HG03159 (cell line): ENCODE results near the gene ZCCHC3.
"Not testable (repeated sequence)": the region's sequence is repeated elsewhere in the genome, so short reads cannot be mapped to it uniquely, and the experiment has no call there.

ENCODE experiments used
- ATAC-seq: cut with Tn5 transposase; IDR thresholded peaks from one replicate; pipeline ENCODE4 v1.9.1; 2021; ENCODE audit warnings: mild to moderate bottlenecking, moderate library complexity; ENCODE audit not compliant: unreplicated experiment

Gene ZCCHC3, protein sequence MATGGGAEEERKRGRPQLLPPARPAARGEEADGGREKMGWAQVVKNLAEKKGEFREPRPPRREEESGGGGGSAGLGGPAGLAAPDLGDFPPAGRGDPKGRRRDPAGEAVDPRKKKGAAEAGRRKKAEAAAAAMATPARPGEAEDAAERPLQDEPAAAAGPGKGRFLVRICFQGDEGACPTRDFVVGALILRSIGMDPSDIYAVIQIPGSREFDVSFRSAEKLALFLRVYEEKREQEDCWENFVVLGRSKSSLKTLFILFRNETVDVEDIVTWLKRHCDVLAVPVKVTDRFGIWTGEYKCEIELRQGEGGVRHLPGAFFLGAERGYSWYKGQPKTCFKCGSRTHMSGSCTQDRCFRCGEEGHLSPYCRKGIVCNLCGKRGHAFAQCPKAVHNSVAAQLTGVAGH

DNA sequence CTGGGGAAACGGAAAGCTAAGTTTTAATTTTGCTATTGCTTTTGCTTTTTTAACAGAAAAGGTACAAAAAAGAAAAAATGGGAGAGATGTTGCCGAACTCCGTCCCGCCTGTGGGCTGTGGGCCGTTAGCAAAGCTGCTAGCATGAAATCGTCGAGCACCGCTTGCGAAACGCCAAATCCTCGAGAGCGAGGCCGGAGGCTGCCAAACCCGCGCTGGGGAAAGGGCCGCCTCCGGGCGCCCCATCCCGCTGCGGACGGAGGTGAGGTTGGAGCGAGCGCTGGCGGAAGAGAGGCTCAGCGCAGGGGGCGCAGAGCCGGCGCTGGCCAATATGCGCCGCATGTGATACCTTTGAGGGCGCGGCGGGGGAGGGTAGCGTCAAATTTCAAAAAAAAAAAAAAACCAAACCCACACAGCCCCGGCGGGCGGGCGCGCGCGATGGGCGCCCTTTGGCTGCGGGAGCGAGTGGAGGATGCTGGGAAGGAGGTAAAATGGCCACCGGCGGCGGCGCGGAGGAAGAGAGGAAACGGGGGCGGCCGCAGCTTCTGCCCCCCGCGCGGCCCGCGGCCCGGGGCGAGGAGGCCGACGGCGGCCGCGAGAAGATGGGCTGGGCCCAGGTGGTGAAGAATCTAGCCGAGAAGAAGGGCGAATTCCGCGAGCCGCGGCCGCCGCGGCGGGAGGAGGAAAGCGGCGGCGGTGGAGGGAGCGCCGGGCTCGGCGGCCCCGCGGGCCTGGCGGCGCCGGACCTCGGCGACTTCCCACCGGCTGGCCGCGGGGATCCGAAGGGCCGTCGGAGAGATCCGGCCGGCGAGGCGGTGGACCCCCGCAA lies at the start of gene ZCCHC3:
ZCCHC3 (plus strand) TSS at position 473 of the 827 bp plus-strand sequence; CDS start at position 490, 17 bp downstream.
- peak; percentile 80 for ATAC-seq

DNA sequence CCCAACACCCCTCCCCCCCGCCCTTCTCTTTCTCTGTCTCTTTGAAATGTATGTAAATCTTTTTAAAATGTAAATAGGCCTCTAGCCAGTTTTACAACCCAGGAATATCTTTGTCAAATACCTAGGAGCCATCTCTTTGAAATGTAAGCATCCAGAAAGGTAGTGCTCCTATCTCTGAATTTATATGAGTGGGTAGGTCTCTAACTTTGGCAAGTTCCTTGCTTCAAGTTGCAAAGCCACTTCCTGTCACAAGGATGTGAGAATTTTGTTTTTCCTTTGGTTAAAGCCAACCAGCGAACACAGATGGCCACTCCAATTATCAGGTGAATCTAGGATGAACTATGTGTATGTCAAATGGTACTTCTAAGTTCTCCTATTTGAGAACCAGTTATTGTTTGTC lies 46.0 kb upstream of the ZCCHC3 start:
- no peak for ATAC-seq

DNA sequence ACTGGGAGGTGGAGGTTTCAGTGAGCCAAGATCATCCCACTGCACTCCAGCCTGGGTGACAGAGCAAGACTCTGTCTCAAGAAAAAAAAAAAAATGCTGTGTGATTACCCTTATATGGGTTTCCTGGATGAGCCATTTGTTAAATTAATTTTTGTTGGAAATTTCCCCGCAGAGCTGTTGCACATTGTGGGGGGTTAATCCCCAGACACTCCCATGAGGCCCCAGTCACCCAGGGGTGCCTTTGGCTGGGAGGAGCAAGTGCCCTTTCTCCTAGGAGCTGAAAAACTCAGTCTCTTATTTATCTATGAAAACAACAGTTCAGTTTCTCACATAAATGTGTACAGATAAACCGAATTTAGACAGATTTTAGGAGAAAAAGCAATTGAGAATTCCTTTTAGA lies 44.6 kb upstream of the ZCCHC3 start:
- no peak for ATAC-seq

DNA sequence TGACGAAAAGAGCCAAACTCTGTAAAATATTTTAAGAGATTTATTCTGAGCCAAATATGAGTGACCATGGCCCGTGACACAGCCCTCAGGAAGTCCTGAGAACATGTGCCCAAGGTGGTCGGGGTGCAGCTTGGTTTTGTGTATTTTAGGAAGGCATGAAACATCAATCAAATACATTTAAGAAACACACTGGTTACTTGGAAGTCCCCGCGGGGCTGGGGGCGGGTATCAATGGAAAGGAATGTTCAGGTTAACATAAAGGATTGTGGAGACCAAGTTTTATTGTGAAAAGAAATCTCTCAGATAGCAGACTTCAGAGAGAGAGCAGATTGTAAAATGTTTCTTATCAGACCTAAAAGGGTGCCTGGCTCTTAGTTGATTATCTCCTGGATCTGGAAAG lies 43.9 kb upstream of the ZCCHC3 start:
- not testable (repeated sequence) for ATAC-seq

DNA sequence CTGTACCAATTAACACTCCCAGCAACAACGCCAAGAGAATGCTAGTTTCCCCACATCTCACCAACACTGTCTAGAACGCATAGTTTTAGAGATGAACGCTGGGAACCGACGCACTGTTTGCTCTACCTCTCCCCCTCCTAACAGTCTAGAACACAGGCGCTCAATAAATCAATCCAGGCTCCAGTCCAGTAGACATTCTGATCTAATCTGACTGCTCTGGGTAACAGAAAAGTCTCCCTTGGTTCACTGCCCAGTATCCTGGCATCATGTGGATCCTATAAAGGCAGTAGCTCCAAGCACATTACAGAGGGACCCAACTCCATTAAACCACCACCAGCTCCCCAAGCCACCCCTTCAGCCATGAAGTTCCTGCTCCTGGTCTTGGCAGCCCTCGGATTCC lies 40.0 kb upstream of the ZCCHC3 start, which contains the start of gene DEFB132:
DEFB132 (plus strand) TSS at position 306 of the 400 bp plus-strand sequence; CDS start at position 361, 55 bp downstream.
- no peak for ATAC-seq

DNA sequence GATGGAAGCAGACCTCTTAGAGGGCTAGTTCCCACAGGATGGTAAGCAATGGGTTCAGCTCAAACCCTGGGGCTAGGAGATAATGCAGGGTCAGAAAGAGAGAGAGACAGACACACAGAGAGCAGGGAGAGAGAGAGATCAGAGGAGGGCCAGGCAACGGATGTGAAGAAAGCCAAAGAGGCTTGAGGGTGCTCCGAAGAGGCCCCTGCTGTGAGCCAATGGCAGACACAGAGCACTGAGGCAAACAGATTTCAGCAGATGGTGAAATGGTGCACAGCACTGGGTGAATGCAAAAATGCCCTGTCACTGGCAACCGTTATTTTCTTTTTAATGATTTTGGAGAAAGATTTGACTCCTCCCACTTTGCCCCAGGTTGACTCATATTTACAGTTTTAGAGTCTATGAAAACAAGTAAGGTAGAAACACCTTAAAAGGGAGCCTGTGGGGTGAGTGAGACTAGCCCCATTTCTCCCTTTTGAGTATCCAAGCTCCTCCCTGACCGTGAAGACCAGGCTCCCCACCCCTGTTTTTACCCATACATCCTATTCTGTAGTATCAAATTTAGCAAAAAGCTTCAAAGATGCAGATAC lies 39.0 kb upstream of the ZCCHC3 start:
- ATAC-seq, result no peak

DNA sequence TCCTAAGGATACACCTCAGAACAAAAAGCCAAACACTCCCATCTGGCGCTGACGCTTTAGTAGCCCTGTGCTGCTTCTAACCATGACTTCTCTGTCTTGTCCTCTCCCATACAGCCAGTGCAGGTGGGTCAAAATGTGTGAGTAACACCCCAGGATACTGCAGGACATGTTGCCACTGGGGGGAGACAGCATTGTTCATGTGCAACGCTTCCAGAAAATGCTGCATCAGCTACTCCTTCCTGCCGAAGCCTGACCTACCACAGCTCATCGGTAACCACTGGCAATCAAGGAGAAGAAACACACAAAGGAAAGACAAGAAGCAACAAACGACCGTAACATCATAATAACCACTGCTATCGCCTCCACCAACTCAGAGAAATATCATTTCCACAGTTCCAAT lies 38.4 kb upstream of the ZCCHC3 start:
- no peak for ATAC-seq

DNA sequence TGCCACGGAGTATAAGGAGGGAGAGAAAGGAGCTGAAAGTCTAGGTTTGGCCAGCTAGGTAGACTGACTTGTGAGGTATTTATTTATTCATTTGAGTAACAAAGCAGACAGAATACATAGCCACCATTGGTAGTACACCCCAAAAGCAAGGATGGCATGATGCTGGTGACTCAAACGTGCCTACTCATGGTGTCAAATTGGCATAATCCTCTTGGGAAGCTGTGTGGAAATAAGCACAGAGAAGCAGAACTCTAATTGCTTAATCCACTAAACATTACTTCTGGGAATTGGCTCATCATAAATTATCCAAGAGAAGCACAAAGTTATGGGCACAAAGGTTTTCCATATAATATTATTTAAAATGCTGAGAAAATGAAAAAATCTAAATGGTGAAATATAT lies 37.4 kb upstream of the ZCCHC3 start:
- ATAC-seq, result no peak

DNA sequence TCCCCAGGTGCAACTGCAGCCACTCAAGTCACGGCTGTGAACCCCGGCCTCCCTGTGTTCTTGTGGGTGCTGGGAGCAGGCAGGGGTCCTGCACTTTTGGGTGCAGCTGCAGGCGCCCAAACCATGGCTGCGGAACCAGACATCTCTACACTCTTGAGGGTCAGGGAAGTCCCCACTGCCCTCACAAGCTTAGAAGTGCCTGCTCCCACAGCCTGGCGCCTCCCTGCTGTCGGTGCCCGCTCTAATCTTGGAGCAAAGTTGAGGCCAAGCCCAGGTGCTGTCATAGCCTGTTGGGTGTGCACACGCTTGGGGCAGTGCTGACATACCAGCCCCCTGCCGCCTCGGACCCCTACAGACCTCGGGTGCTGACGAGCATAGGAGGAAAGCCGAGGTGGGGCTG lies 33.7 kb upstream of the ZCCHC3 start:
- no peak for ATAC-seq

DNA sequence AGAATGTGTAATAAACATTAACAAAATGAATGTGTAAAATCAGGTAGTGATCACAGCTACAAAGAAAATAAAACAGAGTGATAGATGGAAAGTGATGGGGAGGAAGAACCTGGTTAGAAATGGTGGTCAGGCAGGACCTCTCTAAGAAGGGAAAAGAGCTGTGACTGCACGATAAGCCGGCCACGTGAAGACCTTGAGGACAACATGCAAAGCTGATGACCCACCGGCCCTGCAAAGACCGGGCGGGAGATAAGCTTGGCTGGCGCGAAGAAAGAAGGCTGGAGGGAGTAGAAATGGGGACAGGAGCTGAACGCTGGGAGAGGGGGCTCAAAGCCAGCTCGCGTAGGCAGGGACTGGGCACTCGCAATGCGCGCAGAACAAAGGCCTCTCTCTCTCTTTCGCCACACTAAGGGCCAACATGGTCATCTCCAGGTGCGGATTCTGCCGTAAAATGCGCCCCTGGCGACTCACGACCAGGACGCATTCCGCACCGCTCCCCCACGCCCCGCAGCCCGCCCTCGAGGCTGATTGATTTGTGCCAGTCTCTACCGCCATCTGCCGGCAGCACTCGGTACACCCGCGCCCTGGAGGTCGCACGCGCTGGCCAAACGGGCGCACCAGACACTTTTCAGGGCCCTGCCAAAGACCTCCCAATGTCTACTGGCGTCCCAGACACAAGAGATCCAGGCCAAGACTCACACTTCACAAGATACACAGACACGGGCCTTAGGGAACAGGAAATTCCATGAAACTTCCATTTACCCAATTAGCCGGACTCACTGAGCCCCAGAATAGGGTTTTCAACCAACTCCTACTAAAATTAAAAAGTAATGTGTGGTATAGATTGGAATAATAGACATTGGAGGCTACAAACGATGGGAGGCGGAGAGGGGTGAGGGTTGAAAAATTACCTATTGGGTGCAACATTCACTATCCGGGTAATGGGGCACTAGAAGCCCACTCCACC lies 30.5 kb upstream of the ZCCHC3 start:
- peak; percentile 88 for ATAC-seq

DNA sequence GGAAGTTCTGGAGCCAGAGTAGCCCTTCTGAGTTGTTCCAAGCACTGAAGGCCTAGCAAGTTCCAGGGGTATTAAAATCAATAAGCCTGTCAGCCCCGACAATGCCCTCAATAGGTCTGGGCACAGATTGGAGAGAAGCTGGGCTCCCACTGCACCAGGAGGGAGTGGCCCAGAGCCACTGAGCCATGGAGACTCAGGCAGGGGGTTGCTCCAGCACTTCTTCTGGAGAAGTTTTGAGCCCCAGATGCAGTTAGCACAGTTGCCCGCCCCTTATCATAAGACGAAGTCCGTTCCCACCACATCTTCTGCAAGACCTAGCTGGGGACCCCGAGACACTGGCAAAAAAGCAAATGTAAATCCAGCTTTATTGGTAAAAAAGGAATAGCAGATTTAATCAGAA lies 26.9 kb upstream of the ZCCHC3 start:
- ATAC-seq, result no peak

DNA sequence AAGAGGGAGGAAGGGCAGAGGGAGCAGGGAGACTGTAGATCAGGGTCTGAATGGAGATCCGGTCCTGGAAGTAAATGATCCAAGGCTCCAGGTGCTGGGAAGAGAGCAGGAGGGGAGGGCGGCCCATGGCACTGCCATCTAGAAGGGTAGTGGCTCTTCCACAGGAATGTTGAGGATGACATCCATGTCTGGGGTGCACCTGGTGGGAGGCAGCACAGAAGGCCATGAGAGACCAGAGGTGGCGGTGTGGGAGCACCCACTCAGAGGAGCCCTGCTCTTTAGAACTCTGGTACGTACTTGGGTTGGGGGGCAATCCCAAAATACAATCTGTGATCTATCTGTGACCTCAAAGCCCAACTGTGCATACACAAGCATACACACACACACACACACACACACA lies 26.3 kb upstream of the ZCCHC3 start:
- ATAC-seq, result no peak

DNA sequence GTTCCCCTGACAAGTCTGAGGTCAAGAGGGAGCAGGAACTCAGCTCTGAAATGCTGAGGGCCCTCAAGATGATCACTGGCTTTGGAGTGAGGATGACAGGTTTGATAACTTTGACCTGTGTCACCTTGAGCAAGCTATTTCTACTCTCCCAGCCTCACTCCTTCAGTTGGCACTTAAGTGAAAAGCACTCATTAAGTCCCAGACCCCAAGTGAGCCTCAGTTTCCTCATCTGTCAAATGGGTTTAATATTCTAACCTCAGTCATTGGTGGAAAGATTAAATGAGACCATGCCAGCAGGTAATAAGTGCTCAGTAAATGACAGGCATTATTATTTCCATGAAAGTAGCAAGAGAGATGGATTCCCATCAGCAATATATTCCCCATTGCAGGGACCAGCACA lies 25.8 kb upstream of the ZCCHC3 start:
- no peak for ATAC-seq

DNA sequence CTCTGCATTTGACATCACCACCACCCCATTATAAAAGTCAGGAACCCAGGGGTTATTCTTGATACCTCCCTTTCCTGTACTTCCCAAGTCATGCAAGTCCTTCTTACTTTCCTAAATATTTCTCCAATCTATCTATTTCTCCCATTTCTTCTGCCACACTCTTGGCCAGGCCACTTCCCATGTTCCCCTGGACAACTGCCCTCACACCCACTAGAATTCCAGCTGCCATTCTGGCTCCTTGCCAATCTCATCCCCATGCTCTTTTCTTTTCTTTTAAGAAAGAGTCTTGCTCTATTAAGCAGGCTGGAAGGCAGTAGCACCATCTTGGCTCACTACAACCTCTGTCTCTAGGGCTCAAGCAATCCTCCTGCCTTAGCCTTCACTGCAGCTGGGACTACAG lies 24.7 kb upstream of the ZCCHC3 start:
- no peak for ATAC-seq

DNA sequence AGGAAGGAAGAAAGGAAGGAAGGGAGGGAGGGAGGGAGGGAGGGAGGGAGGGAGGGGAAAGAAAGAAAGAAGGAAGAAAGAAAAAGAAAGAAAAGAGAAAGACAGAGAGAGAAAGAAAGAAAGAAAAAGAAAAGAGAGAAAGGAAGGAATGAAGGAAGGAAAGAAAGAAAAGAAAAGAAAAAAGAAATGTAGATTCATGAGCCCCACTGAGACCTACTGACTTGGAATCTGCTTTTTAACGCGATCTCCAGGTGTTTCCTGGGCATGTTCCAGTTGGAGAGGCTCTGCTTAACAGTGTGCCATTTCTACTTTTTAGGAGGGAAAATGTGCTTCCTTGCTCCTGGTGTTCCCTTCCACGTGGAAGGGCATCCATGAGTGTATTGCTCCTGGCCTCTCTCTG lies 23.5 kb upstream of the ZCCHC3 start:
- no peak for ATAC-seq

DNA sequence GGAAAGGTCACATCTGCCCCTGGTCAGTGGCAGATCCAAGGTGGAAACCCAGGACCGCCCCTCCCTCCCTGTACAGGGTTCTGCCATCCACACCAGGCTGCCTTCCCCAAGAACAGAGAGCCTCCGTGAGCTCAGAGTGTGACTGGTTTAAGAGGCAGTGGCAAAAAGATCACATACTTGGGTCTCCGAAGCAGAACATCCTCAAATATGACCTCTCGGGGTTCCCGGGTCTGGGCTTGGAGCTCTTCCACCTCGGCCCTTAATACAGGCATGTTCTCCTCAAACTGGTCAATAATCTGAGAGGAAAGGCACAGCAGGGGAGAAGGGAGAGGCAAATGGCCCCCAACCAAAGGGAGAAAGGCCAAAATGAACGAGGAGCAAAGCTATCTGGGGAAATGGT lies 21.6 kb upstream of the ZCCHC3 start:
- ATAC-seq, result no peak

DNA sequence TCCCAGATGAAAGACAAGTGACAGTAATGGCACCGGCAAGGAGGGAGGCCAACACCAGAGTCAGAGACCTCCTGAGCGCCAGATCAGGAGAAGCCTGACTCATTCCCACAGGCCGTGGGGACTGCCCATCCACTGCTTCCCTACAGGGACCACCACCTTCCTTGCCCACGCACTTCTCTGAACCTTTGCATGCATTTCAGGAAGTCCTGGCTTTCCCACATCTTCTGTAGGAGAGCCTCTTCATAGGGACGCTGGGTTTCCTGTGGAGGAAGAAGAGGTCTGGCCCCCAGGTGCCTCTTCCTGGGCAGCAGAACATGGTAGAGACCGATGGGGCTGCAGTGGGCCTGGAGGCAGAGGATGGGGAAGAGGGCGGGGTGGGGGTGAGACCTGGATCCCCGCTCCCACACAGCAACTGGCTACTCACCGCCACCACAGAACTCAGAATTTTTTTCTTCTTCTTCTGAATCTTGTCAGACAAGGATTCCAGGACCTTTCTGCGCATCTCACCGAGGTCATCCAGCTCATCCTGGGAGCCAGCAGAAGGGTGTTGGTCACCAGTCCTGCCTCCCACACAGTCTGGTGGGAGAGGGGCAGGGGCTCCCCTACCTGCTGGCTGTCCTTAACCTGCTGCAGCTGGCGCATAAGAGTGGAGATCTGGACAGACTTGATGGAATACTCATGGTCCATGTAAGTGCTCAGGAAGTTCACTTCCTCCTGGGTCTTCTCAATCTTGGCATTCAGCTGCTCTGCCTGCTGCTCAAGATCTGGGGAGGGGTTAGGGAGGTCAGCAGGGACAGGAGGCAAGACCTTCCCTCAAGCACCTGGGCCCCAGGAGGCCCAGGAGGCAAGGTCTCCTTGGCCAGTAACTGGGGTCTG lies 20.5 kb upstream of the ZCCHC3 start:
- ATAC-seq, result no peak

DNA sequence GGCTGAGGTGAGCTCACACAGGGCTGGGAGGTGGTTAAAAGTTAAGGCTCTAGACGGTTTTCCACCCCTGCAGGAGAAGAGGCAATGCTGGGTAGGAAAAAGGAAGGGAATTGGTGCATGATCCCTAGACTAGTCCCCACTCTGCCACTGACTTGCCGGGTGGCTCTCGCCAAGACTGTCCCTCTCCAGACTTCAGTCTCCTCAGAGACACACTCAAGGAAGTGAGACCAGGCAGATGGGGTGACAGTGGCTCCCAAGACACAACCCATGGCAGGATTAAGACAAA lies 19.9 kb upstream of the ZCCHC3 start:
- no peak for ATAC-seq

DNA sequence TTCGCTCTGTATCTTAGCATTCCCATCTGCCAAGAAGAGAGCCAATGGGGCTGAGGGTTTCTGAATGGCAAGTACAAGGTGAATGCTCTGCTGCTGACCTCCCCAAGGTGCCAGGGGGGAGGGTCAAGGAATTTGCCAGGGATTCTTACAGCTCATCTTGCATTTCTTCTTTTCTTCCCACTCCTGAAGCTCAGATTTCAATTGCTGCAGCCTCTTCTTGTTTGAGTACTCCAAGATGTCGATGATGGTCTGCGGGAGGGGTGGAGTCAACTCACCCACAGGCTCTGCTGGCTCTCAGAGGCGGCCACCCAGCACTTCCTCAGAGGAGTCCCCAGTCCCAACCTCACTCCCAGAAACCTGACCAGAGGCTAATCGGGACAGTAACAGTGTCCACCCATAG lies 19.2 kb upstream of the ZCCHC3 start:
- no peak for ATAC-seq
